ENCODE measurements around the gene SDC3.
A peak's percentile ranks its signal among the peaks of the same experiment; 100 is the strongest.

Gene SDC3

GRCh38 chr1:30885570-30886522 lies 22.7 kb downstream of the SDC3 start:
- Mint-ChIP-seq H3K4me3 (no peak overlapping the region), H3K27me3 (peaks cover 82% of the 10 kb centered on the region), H3K27ac (no peak overlapping the region), H3K4me1 (ENCODE audit: low read depth) (peaks cover 21% of the 10 kb centered on the region), H3K36me3 (ENCODE audit: low read depth) (peaks cover 11% of the 10 kb centered on the region), H3K9me3 (no peaks in the 10 kb centered on the region)
- intact Hi-C loops (cut with micrococcal nuclease): no loop called here

- Mint-ChIP-seq H3K27ac (no peak overlapping the region), H3K4me1 (ENCODE audit: low read depth) (peaks cover 29% of the 10 kb centered on the region), H3K27me3 (peaks cover 85% of the 10 kb centered on the region), H3K9me3 (no peaks in the 10 kb centered on the region), H3K36me3 (ENCODE audit: low read depth) (peaks cover 11% of the 10 kb centered on the region), H3K4me3 (no peak overlapping the region)
- intact Hi-C loops (cut with micrococcal nuclease): no loop called here
Observed at GRCh38 chr1:30884723-30885122, 23.8 kb downstream of the SDC3 start.

GRCh38 chr1:30883389-30884172 lies 25.0 kb downstream of the SDC3 start:
- intact Hi-C loops (cut with micrococcal nuclease): no loop called here
- Mint-ChIP-seq H3K4me1 (ENCODE audit: low read depth) (peaks cover 37% of the 10 kb centered on the region), H3K9me3 (no peaks in the 10 kb centered on the region), H3K36me3 (ENCODE audit: low read depth) (peaks cover 16% of the 10 kb centered on the region), H3K27ac (no peak overlapping the region), H3K27me3 (peaks cover 86% of the 10 kb centered on the region), H3K4me3 (no peak overlapping the region)

GRCh38 chr1:30882678-30883388 lies 25.7 kb downstream of the SDC3 start:
- intact Hi-C loops (cut with micrococcal nuclease): no loop called here
- H3K4me3 Mint-ChIP-seq: no peak overlapping the region
- H3K27ac Mint-ChIP-seq: no peak overlapping the region
- H3K9me3 Mint-ChIP-seq: no peaks in the 10 kb centered on the region
- H3K27me3 Mint-ChIP-seq: peaks cover 86% of the 10 kb centered on the region
- peaks cover 45% of the 10 kb centered on the region for H3K4me1 Mint-ChIP-seq (ENCODE audit: low read depth)
- peaks cover 23% of the 10 kb centered on the region for H3K36me3 Mint-ChIP-seq (ENCODE audit: low read depth)

- Mint-ChIP-seq H3K9me3 (no peaks in the 10 kb centered on the region), H3K4me1 (ENCODE audit: low read depth) (peaks cover 57% of the 10 kb centered on the region), H3K4me3 (no peak overlapping the region), H3K36me3 (ENCODE audit: low read depth) (peaks cover 21% of the 10 kb centered on the region), H3K27ac (no peak overlapping the region), H3K27me3 (peaks cover 85% of the 10 kb centered on the region)
- intact Hi-C loops (cut with micrococcal nuclease): no loop called here
Observed at GRCh38 chr1:30881319-30882181, 27.0 kb downstream of the SDC3 start.

- Mint-ChIP-seq H3K27ac (no peak overlapping the region), H3K36me3 (ENCODE audit: low read depth) (peaks cover 28% of the 10 kb centered on the region), H3K4me1 (ENCODE audit: low read depth) (peaks cover 50% of the 10 kb centered on the region), H3K27me3 (peaks cover 84% of the 10 kb centered on the region), H3K4me3 (no peak overlapping the region), H3K9me3 (no peaks in the 10 kb centered on the region)
- intact Hi-C loops (cut with micrococcal nuclease): no loop called here
Observed at GRCh38 chr1:30880678-30881318, 27.8 kb downstream of the SDC3 start.

GRCh38 chr1:30879940-30880677 lies 28.4 kb downstream of the SDC3 start:
- Mint-ChIP-seq H3K36me3 (ENCODE audit: low read depth) (peaks cover 35% of the 10 kb centered on the region), H3K4me3 (no peak overlapping the region), H3K27me3 (peaks cover 84% of the 10 kb centered on the region), H3K27ac (peak overlapping the region; percentile 4), H3K9me3 (no peaks in the 10 kb centered on the region), H3K4me1 (ENCODE audit: low read depth) (peaks cover 48% of the 10 kb centered on the region)
- intact Hi-C loops (cut with micrococcal nuclease): no loop called here

- no peaks in the 10 kb centered on the region for H3K9me3 Mint-ChIP-seq
- intact Hi-C loops (cut with micrococcal nuclease): no loop called here
- peaks cover 43% of the 10 kb centered on the region for H3K36me3 Mint-ChIP-seq (ENCODE audit: low read depth)
- peaks cover 85% of the 10 kb centered on the region for H3K27me3 Mint-ChIP-seq
- peak overlapping the region; percentile 4 for H3K27ac Mint-ChIP-seq
- H3K4me1 Mint-ChIP-seq (ENCODE audit: low read depth): peaks cover 53% of the 10 kb centered on the region
- H3K4me3 Mint-ChIP-seq: no peak overlapping the region
Observed at GRCh38 chr1:30879126-30879786, 29.3 kb downstream of the SDC3 start.

- intact Hi-C loops (cut with micrococcal nuclease): no loop called here
- Mint-ChIP-seq H3K4me1 (ENCODE audit: low read depth) (peaks cover 60% of the 10 kb centered on the region), H3K9me3 (no peaks in the 10 kb centered on the region), H3K27ac (peak overlapping the region; percentile 4), H3K4me3 (no peak overlapping the region), H3K27me3 (peaks cover 85% of the 10 kb centered on the region), H3K36me3 (ENCODE audit: low read depth) (peaks cover 50% of the 10 kb centered on the region)
Observed at GRCh38 chr1:30878559-30878958, 30.0 kb downstream of the SDC3 start.

- Mint-ChIP-seq H3K4me1 (ENCODE audit: low read depth) (peaks cover 64% of the 10 kb centered on the region), H3K9me3 (no peaks in the 10 kb centered on the region), H3K27ac (peak overlapping the region; percentile 39), H3K36me3 (ENCODE audit: low read depth) (peaks cover 55% of the 10 kb centered on the region), H3K4me3 (no peak overlapping the region), H3K27me3 (peaks cover 86% of the 10 kb centered on the region)
- intact Hi-C loops (cut with micrococcal nuclease): no loop called here
Observed at GRCh38 chr1:30878016-30878415, 30.5 kb downstream of the SDC3 start.

- Mint-ChIP-seq H3K4me3 (peak overlapping the region; percentile 30), H3K4me1 (ENCODE audit: low read depth) (peaks cover 70% of the 10 kb centered on the region), H3K27ac (peak overlapping the region; percentile 39), H3K36me3 (ENCODE audit: low read depth) (peaks cover 62% of the 10 kb centered on the region), H3K27me3 (peaks cover 86% of the 10 kb centered on the region), H3K9me3 (no peaks in the 10 kb centered on the region)
- intact Hi-C loops (cut with micrococcal nuclease): no loop called here
Observed at GRCh38 chr1:30877205-30877912, 31.2 kb downstream of the SDC3 start.
